GM19035 (cell line): ENCODE data around the gene TNNI3K.

Experiments used
- ATAC-seq: cut with Tn5 transposase; IDR thresholded peaks from one replicate; pipeline ENCODE4 v1.9.1; 2021; ENCODE audit not compliant: unreplicated experiment

TNNI3K gene

DNA sequence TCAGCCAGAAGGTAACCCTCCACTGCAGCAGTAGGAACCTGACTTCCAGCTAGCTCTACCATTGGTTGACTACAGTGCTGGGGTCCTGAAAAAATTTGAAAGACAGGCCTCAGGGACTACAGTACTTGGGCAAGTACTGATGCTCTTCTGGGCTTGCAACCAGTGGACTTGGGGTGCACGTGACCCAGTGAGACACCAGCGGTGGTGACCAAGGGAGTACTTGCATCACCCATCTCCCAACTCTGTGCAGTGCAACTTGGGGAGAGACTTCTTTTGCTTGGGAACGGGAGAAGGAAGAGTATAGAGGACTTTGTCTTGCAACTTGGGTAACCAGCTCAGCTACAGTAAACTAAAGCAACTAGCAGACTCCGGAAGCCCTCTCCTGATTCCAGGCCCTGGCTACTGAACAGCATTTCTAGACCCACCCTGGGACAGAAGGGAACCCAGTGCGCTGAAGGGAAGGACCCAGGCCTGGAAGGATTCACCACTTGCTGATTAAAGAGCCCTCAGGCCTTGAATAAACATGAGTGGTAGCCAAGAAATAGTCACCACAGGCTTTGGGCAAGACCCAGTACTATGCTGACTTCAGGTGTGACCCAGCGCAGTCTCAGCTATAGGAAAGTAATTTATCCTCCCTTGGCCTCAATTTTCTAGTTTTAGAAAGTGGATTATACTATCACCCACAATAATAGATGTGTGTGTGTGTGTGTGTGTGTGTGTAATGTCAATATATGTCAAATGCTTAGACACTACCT, 45.6 kb downstream of the TNNI3K start:
- ATAC-seq, result no peak

GRCh38 chr1:74286414-74286813, 51.2 kb downstream of the TNNI3K start:
- ATAC-seq, result no peak

DNA sequence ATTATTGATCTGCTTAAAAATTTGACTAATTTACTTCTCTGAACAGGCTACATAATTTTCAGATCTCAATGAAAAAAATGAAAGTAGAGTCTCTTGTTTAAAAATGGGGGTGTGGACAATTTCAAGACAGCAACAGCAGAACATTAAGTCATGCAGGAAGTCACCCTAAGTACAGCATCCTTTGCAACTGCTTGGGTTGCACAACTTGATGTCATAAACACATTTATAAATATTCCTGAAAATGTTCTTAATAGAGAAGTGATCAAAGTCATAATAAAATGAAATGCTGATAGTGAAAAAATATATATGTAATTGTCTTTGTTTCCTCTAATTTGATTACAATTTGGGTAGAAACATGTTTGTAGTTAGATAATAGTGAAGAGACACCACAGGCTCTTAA, 79.3 kb downstream of the TNNI3K start:
- no peak for ATAC-seq

DNA sequence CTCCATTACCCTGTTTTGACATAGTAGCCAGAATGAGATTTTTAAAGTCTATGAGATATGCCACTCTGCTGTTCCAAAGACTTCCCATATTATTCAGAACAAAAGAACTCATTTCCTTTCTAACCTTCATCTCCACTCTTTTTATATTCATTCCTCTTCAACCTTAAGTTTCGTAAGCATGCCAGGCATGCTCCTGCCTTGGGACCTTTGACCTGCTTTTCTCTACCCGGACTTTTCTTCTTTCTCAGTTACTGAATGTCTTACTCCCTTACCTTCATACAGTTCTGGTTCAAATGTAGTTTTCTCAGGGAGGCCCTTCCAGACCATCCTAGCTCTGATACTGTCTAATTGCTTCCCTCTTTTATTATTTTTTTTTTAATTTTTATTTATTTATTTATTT, 81.1 kb downstream of the TNNI3K start:
- ATAC-seq, result no peak

GRCh38 chr1:74317663-74318062, 82.5 kb downstream of the TNNI3K start:
- no peak for ATAC-seq

GRCh38 chr1:74323937-74324473, 88.8 kb downstream of the TNNI3K start:
- no peak for ATAC-seq

- ATAC-seq, result no peak
Observed at GRCh38 chr1:74324684-74325448, 89.7 kb downstream of the TNNI3K start.

DNA sequence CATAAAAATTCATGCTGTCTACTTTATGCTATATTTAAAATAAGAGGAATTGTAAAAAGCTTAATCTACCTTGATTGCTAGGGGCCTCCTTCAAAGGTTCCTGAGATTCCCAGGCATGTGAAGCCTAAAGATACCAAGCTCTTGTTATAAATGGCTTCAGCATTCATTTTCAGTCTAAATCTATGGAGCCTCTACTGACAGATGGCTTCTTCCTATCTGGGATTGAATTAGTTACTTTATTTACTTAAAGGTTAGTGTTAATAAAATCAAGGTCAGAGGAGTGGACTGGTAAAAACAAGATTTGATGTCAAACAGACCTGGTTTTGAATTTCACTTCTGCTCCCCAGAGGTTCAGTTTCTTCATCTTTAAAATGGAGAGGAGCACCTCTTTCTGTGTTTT, 93.7 kb downstream of the TNNI3K start:
- no peak for ATAC-seq

DNA sequence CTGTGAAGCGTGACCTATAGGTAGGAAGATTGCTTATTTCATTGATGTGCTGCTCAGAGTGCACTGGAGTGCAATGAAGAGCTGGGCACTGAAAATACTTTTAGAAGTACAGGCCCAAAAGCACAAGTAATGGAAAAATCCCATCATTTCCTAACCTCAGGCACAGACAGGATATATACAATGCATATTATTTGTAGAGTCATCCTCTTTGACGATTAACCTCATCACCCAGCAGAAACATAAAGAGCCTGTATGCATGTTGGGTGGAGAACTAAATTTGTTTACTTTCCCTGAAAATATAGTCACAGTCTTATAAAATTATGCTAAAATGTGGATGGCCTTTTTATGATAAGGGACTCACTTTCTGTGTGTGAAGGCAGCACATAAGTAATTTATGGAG, 98.1 kb downstream of the TNNI3K start:
- ATAC-seq, result no peak

DNA sequence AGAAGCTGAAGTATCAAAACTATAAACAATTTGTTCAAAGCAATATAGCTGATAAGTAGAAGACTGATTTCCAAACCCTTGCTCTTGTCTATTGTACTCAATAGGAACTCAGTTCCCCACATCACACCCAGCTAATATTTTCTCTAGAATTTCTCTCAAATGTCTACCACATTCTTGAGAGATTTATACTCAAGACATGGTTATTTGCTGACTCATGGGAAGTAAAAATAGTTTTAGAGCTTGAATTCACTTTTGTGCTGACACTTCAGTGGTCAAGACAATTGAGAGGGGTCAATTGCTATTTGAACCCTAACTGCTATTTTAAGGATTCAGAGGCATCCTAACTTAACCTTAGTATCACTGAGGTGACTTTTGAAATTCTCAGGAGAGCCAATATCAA, 99.0 kb downstream of the TNNI3K start:
- ATAC-seq, result no peak

GRCh38 chr1:74340656-74341055, 105.5 kb downstream of the TNNI3K start:
- ATAC-seq, result no peak

DNA sequence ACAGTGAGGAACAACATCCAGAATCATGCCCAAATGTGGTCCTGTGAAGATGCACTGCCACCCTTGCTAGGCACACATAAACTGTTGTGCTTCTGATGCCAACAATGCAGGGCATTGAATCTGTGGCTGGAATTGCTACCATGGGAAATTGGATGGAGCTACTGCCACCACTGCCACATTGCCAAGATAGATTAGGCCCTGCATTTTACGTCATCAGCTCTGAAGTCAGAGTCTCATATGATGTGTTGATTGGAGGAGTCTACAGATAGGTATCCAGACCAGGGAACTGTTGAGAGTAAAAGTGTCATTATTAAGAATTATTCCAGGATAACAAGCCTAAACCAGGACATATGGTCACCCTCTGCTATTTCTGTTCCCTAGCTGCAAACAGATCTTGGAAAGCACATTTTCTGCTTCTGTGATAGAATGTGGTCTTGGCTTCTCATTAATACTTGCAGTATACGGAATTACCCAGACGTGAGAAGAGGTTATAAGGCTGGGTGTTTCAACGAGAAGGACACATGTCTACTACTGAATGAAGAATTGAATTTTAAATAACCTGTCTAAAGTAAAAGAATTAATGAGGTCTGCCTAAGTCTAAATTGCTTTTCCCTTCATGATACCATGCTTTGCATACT, 106.6 kb downstream of the TNNI3K start:
- ATAC-seq, result no peak

DNA sequence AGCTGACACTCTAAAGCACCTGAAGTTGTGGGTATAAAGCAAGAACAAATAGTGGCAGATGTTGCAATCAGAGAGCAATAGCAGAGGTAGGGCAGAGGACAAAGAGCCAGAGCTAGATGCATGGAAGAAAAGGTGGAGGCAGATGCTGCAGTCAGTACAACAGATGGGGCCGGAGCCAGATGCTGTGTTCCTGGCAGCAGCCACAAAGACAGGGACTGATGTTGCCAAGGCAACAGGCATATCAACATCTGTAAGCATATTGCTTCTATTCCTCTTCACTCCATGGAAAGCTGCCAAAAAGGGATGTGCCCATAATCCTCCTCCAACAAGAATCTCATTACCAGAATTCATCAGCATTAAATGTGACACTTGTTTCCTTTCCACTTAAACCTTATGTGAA, 108.0 kb downstream of the TNNI3K start:
- no peak for ATAC-seq

- ATAC-seq, result no peak
Observed at GRCh38 chr1:74344387-74344786, 109.2 kb downstream of the TNNI3K start.

- ATAC-seq, result no peak
Observed at GRCh38 chr1:74356493-74356892, 121.3 kb downstream of the TNNI3K start.

DNA sequence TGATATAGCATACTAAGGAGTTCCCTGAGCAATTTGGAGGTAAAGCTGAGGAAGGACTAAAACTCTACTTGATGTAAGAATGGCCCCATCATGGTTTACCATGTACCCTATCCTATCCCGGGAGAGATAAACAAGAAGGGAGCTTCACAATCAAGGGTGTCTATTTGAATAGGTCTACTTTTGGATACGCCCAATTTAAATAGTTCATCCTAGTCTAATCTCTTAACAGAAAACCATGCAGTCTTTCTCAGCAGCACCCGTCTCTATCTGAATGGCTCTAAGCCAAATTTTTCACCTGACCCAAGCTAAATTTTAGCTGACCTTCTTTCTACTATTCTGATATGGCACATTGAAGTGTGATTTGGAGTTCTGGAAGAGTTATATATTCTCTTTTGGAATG, 122.0 kb downstream of the TNNI3K start:
- no peak for ATAC-seq

DNA sequence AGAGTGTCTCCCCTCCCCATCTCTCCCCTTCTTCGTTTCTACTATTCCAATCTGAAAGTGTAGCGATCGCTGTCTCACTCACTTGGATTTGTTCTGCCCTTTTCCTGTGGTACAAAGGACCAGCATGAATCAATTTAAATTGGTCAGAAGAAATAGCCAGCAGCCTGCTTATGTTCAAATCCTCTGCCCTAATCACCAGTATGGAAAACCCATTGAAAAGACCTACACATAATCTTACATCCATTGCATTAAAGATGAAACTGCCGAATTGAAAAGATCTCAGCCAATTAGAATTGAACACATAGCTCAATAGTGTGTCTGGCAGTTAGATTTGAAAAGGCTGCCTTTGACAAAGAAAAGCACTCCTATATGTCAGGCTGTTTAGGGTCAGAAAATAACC, 122.6 kb downstream of the TNNI3K start:
- no peak for ATAC-seq

DNA sequence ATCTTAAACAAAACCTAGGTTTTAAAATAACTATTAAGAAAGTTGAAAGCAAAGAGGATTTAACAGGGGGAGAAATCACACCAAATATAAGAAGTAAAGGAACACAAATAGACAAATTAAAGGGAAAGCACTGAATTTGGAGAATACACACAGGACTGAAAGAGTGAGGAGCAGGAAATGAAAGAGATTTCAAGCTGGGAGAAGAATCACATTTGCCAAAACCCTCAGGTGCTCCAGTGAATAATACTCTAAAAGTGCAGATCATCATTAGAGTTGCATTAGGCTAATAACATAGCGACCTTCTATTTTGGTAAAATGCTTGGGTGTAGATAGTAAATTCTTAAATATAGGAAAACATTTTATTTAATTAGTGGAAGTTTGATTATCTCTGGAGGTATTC, 127.5 kb downstream of the TNNI3K start:
- no peak for ATAC-seq

- no peak for ATAC-seq
Observed at GRCh38 chr1:74363220-74363619, 128.0 kb downstream of the TNNI3K start.

DNA sequence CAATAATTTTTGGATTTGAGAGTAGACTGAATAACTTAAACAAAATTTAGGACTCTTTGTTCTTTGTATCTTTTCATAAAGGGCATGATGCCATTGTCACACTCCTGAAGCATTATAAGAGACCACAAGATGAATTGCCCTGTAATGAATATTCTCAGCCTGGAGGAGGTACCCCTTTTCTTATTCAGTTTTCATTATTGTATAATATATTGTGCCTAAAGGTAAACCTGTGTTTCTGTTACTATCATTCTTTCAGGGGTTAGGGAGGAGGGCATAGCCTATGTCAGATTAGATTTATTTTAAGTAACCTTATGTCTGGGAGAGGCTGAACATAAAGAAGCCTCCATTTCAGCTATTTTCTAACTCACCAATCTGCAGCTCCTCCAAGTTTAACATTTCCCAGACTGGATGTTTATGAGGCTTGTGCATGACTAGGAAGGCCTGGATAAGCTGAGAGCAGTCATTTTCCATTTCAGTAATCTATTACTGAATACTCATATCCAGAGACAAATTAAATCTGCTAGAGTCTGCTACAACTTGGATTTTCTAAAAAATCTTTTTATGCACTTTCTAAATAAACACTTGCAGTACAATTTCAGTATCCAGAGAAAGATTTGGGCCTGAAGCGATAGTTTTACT, 132.1 kb downstream of the TNNI3K start:
- ATAC-seq, result no peak

GRCh38 chr1:74368335-74368734, 133.1 kb downstream of the TNNI3K start:
- ATAC-seq, result no peak
